ENCODE data around the gene SIK3.

SIK3 gene

GRCh38 chr11:116862185-116862584, 236.0 kb downstream of the SIK3 start:
- DNase-seq (ENCODE audit: low spot score) = no peak
- in situ Hi-C loops (cut with MboI; ENCODE audit: low pct_unique_long_range_greater_than_20kb, low sequenced_read_pairs, unreplicated experiment) = no loop called here
- TF ChIP-seq, protein P1, sequence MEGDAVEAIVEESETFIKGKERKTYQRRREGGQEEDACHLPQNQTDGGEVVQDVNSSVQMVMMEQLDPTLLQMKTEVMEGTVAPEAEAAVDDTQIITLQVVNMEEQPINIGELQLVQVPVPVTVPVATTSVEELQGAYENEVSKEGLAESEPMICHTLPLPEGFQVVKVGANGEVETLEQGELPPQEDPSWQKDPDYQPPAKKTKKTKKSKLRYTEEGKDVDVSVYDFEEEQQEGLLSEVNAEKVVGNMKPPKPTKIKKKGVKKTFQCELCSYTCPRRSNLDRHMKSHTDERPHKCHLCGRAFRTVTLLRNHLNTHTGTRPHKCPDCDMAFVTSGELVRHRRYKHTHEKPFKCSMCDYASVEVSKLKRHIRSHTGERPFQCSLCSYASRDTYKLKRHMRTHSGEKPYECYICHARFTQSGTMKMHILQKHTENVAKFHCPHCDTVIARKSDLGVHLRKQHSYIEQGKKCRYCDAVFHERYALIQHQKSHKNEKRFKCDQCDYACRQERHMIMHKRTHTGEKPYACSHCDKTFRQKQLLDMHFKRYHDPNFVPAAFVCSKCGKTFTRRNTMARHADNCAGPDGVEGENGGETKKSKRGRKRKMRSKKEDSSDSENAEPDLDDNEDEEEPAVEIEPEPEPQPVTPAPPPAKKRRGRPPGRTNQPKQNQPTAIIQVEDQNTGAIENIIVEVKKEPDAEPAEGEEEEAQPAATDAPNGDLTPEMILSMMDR (IDR thresholded peaks at IDR 0.05; ENCODE audit: extremely low read depth, insufficient read depth, missing control alignments) = no peak

- DNase-seq (ENCODE audit: low spot score) = no peak
- TF ChIP-seq, protein P1 (IDR thresholded peaks at IDR 0.05; ENCODE audit: extremely low read depth, insufficient read depth, missing control alignments) = no peak
- in situ Hi-C loops (cut with MboI; ENCODE audit: low pct_unique_long_range_greater_than_20kb, low sequenced_read_pairs, unreplicated experiment) = no loop called here
Observed at GRCh38 chr11:116861539-116861938, 236.7 kb downstream of the SIK3 start.

DNA sequence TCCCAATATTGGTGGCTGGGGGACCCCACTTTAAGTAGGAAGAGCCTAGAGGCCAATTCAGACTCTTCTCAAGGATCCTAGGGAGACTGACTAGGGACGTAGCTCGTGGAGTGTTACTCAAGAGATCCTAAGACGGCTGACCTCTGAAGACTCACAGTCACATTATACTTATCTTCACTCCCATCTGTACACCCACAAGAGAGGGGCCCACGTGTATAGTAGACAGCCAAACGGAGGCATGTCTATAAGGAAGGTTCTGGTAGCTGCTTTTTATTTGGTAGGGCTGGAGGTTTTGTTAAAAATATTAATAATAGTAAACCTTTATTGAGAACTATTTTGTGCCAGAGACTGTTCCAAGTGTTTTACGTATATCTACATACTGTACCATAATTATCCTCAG, 237.9 kb downstream of the SIK3 start:
- TF ChIP-seq, protein P1 (IDR thresholded peaks at IDR 0.05; ENCODE audit: extremely low read depth, insufficient read depth, missing control alignments) = no peak
- in situ Hi-C loops (cut with MboI; ENCODE audit: low pct_unique_long_range_greater_than_20kb, low sequenced_read_pairs, unreplicated experiment) = no loop called here
- no peak for DNase-seq (ENCODE audit: low spot score)

DNA sequence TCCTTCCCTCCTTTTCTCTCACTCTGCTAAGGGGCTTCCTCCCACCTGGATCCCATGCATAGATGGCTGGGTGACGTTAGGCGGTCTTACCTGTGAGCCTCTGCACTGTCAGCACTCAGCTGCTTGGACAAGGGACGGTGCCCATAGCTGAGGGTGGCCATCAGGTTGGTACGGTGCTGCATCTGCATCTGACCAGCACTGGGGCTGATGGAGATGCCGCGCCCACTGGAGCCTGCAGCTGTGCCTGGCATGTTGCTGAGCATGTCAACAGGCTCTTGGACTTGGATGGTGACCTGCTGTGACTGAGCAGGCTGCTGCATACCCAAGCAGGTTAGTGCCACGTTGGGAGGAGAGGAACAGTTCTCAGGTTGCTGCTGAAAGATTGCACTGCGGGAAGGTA, 239.1 kb downstream of the SIK3 start:
- in situ Hi-C loops (cut with MboI; ENCODE audit: low pct_unique_long_range_greater_than_20kb, low sequenced_read_pairs, unreplicated experiment) = no loop called here
- TF ChIP-seq, protein P1 (IDR thresholded peaks at IDR 0.05; ENCODE audit: extremely low read depth, insufficient read depth, missing control alignments) = no peak
- DNase-seq (ENCODE audit: low spot score) = no peak

GRCh38 chr11:116857936-116858335, 240.3 kb downstream of the SIK3 start:
- in situ Hi-C loops (cut with MboI; ENCODE audit: low pct_unique_long_range_greater_than_20kb, low sequenced_read_pairs, unreplicated experiment) = no loop called here
- TF ChIP-seq, protein P1 (IDR thresholded peaks at IDR 0.05; ENCODE audit: extremely low read depth, insufficient read depth, missing control alignments) = no peak

DNA sequence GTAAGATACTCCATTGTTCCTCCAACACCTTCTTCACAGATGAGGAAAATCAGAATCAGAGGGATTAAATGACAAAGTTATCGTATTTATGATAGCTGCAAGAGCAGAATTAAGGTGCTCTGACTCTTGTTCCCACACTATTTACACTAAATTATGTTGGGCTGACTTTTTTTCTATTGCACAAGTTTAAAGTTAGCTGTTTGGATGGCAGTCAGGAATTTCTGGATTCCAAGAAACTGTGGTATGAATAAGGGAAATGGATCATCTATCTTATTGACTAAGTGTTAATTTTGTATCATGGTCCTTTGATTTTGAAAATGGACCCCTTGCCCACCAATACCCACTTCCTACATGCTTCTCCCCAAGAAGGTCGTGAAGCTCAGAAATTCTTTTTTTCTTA, 240.9 kb downstream of the SIK3 start:
- in situ Hi-C loops (cut with MboI; ENCODE audit: low pct_unique_long_range_greater_than_20kb, low sequenced_read_pairs, unreplicated experiment) = no loop called here
- TF ChIP-seq, protein P1 (IDR thresholded peaks at IDR 0.05; ENCODE audit: extremely low read depth, insufficient read depth, missing control alignments) = no peak
- DNase-seq (ENCODE audit: low spot score) = no peak

More at GRCh38 chr11:116857936-116858335, 240.3 kb downstream of the SIK3 start:
- no peak for DNase-seq (ENCODE audit: low spot score)

GRCh38 chr11:116856423-116856822, 241.8 kb downstream of the SIK3 start:
- TF ChIP-seq, protein P1 (IDR thresholded peaks at IDR 0.05; ENCODE audit: extremely low read depth, insufficient read depth, missing control alignments) = no peak
- in situ Hi-C loops (cut with MboI; ENCODE audit: low pct_unique_long_range_greater_than_20kb, low sequenced_read_pairs, unreplicated experiment) = no loop called here
- no peak for DNase-seq (ENCODE audit: low spot score)

Data from GM13977 (cell line).